CD8-positive, alpha-beta memory T cell (primary cell): ENCODE data around the gene HOOK2. TPM values are rescaled to one million over a fixed set of nuclear protein-coding genes. Genes with fewer than 3 reads are reported as not detected.

Experiments
- CTCF ChIA-PET: fragments of 350-600 bp; sonication (Branson Sonifier 250); formaldehyde crosslinking; loops from one replicate; lab custom pipeline; 2021; ENCODE audit warnings: antibody characterized with exemption; lab: Charles Lee
- POLR2A ChIA-PET: fragments of 350-600 bp; sonication (Branson Sonifier 250); formaldehyde crosslinking; loops from one replicate; lab custom pipeline; 2021; ENCODE audit warnings: antibody characterized with exemption; lab: Charles Lee
- DNase-seq, 5 donors: peaks; one replicate each; pipeline versions ENCODE4 v3.0.0 to v3.0.0-alpha.2; 2020 to 2022; ENCODE audit warnings: mixed read lengths in 1 of 5
- H3K27ac ChIP-seq: one replicate; pipeline ENCODE4 v1.7.0; 2013; ENCODE audit warnings: low read depth, mild to moderate bottlenecking, low read length, moderate library complexity
- H3K27me3 ChIP-seq: 2 replicates; pipeline ENCODE4 v1.7.0; 2013; ENCODE audit warnings: low read length, mild to moderate bottlenecking; ENCODE audit not compliant: insufficient read depth, poor library complexity, severe bottlenecking
- H3K36me3 ChIP-seq: 2 replicates; pipeline ENCODE4 v1.7.0; 2013; ENCODE audit warnings: mild to moderate bottlenecking, low read length, moderate library complexity; ENCODE audit not compliant: insufficient read depth
- H3K4me1 ChIP-seq: 2 replicates; pipeline ENCODE4 v1.7.0; 2013; ENCODE audit warnings: mild to moderate bottlenecking, low read length, moderate library complexity; ENCODE audit not compliant: insufficient read depth
- H3K4me3 ChIP-seq: 2 replicates; pipeline ENCODE4 v1.7.0; 2013; ENCODE audit warnings: mild to moderate bottlenecking, low read length
- H3K9me3 ChIP-seq: 2 replicates; pipeline ENCODE4 v1.7.0; 2013; ENCODE audit warnings: mild to moderate bottlenecking, low read length
- H3K27ac Mint-ChIP-seq, 8 donors: one replicate each; pipeline ENCODE4 v1.8.0; 2020 to 2021; ENCODE audit warnings: mixed read lengths in 8 of 8, mild to moderate bottlenecking in 6 of 8, inconsistent platforms in 3 of 8, moderate library complexity in 3 of 8
- H3K27me3 Mint-ChIP-seq, 2 donors: one replicate each; pipeline ENCODE4 v1.8.0; 2020 to 2021; ENCODE audit warnings: mixed read lengths in 2 of 2, mild to moderate bottlenecking in 1 of 2, moderate library complexity in 1 of 2
- H3K36me3 Mint-ChIP-seq, 3 donors: one replicate each; pipeline ENCODE4 v1.8.0; 2020 to 2021; ENCODE audit warnings: mixed read lengths in 3 of 3, inconsistent platforms in 1 of 3, mild to moderate bottlenecking in 1 of 3
- H3K4me1 Mint-ChIP-seq, 3 donors: one replicate each; pipeline ENCODE4 v1.8.0; 2020 to 2021; ENCODE audit warnings: mixed read lengths in 3 of 3, inconsistent platforms in 1 of 3, mild to moderate bottlenecking in 1 of 3
- H3K4me3 Mint-ChIP-seq, 7 donors: one replicate each; pipeline ENCODE4 v1.8.0; 2020 to 2021; ENCODE audit warnings: mixed read lengths in 7 of 7, mild to moderate bottlenecking in 6 of 7, moderate library complexity in 4 of 7, inconsistent platforms in 2 of 7
- H3K9me3 Mint-ChIP-seq, 5 donors: one replicate each; pipeline ENCODE4 v1.8.0; 2020 to 2022; ENCODE audit warnings: mixed read lengths in 5 of 5, mild to moderate bottlenecking in 3 of 5, moderate library complexity in 2 of 5, inconsistent platforms in 1 of 5
- polyA plus RNA-seq: library from polyadenylated mRNA; unstranded; fragments of 300-500 nt; fragmentation: Illumina TruSeq; gene quantifications from one replicate; pipeline ENCODE4 v1.2.3, GENCODE V29; 2021
- total RNA-seq, 2 experiments: library from RNA; stranded (reverse); gene quantifications; one replicate each; pipeline ENCODE4 v1.2.3, GENCODE V29; 2021

HOOK2 gene
- total and polyA plus RNA-seq, 3 experiments from 2014 or later, result 2.9 to 11.4 (median 9.8) TPM

- Mint-ChIP-seq H3K9me3 (no peaks in the 10 kb centered on the region), H3K27ac (peak overlapping the region in 7 of 8 donors; percentile 96 to 100 (median 98)), H3K4me1 (peaks cover 31 to 43% (median 32%) of the 10 kb centered on the region in 3 donors), H3K4me3 (peak overlapping the region; percentile 77 to 93 (median 85)), H3K27me3 (peaks cover 0 to 2% of the 10 kb centered on the region in 2 donors), H3K36me3 (peaks cover 0 to 1% (median 0%) of the 10 kb centered on the region in 3 donors)
- peak overlapping the region; percentile 84 for H3K27ac ChIP-seq
- H3K9me3 ChIP-seq, result no peaks in the 10 kb centered on the region
- no peaks in the 10 kb centered on the region for H3K27me3 ChIP-seq
- no peaks in the 10 kb centered on the region for H3K36me3 ChIP-seq
- POLR2A ChIA-PET, result interaction anchor here (0.5 to 2.7 kb wide), 7 partner anchors 10 to 231 kb away, joined by 3 to 140 read pairs (median 3); partner anchors contain the start of gene JUNB
- peak in 1 of 5 donors; percentile 98 for DNase-seq
- H3K4me1 ChIP-seq, result peaks cover 70% of the 10 kb centered on the region
- CTCF ChIA-PET, result interaction anchor here (1.6 to 16.3 kb wide), 2 partner anchors 15 to 16 kb away, joined by 6 to 483 read pairs; partner anchors contain the start of genes JUNB, PRDX2 and THSD8
- H3K4me3 ChIP-seq, result peak overlapping the region; percentile 55
These were observed 6.7 kb upstream of the HOOK2 start for GRCh38 chr19:12782174-12782423.

GRCh38 chr19:12779162-12779993, 4.0 kb upstream of the HOOK2 start:
- peak overlapping the region; percentile 39 to 98 (median 83) for H3K27ac Mint-ChIP-seq
- Histone ChIP-seq H3K4me3 (peak overlapping the region; percentile 92), H3K27me3 (no peaks in the 10 kb centered on the region), H3K27ac (peak overlapping the region; percentile 61), H3K9me3 (no peaks in the 10 kb centered on the region), H3K4me1 (peaks cover 57% of the 10 kb centered on the region), H3K36me3 (no peaks in the 10 kb centered on the region)
- peaks cover 32 to 45% (median 34%) of the 10 kb centered on the region in 3 donors for H3K4me1 Mint-ChIP-seq
- no peak for DNase-seq
- CTCF ChIA-PET, result interaction anchor here (0.9 to 16.3 kb wide), 5 partner anchors 8 to 107 kb away, joined by 4 to 483 read pairs (median 35); partner anchors contain the start of genes JUNB, PRDX2 and THSD8
- peaks cover 0 to 2% of the 10 kb centered on the region in 2 donors for H3K27me3 Mint-ChIP-seq
- no peaks in the 10 kb centered on the region for H3K9me3 Mint-ChIP-seq
- H3K36me3 Mint-ChIP-seq, result peaks cover 0 to 1% (median 0%) of the 10 kb centered on the region in 3 donors
- peak overlapping the region; percentile 37 to 86 (median 59) for H3K4me3 Mint-ChIP-seq
- POLR2A ChIA-PET, result interaction anchor here (3.6 kb wide), 1 partner anchor 15 kb away, joined by 167 read pairs; the partner anchor contains the start of gene JUNB

GRCh38 chr19:12778905-12779161, 3.5 kb upstream of the HOOK2 start:
- Histone ChIP-seq H3K36me3 (no peaks in the 10 kb centered on the region), H3K27me3 (no peaks in the 10 kb centered on the region), H3K9me3 (no peaks in the 10 kb centered on the region), H3K4me3 (peak overlapping the region; percentile 92), H3K4me1 (peaks cover 51% of the 10 kb centered on the region), H3K27ac (peak overlapping the region; percentile 61)
- DNase-seq, result no peak
- Mint-ChIP-seq H3K9me3 (no peaks in the 10 kb centered on the region), H3K27ac (peak overlapping the region; percentile 78 to 98 (median 94)), H3K36me3 (peaks cover 0 to 1% (median 0%) of the 10 kb centered on the region in 3 donors), H3K4me1 (peaks cover 32 to 46% (median 34%) of the 10 kb centered on the region in 3 donors), H3K27me3 (peaks cover 0 to 2% of the 10 kb centered on the region in 2 donors), H3K4me3 (peak overlapping the region; percentile 81 to 94 (median 85))
- POLR2A ChIA-PET, result interaction anchor here (0.6 to 3.6 kb wide), 3 partner anchors 10 to 164 kb away, joined by 4 to 167 read pairs (median 10); partner anchors contain the start of gene JUNB
- CTCF ChIA-PET, result interaction anchor here (0.9 to 16.3 kb wide), 5 partner anchors 9 to 107 kb away, joined by 4 to 483 read pairs (median 35); partner anchors contain the start of genes JUNB, PRDX2 and THSD8

GRCh38 chr19:12778017-12778904, 2.9 kb upstream of the HOOK2 start:
- no peaks in the 10 kb centered on the region for H3K36me3 ChIP-seq
- H3K36me3 Mint-ChIP-seq, result peaks cover 0 to 1% (median 0%) of the 10 kb centered on the region in 3 donors
- peaks cover 0 to 2% of the 10 kb centered on the region in 2 donors for H3K27me3 Mint-ChIP-seq
- H3K4me1 ChIP-seq, result peaks cover 46% of the 10 kb centered on the region
- peak overlapping the region; percentile 92 for H3K4me3 ChIP-seq
- POLR2A ChIA-PET, result interaction anchor here (0.6 to 3.6 kb wide), 5 partner anchors 11 to 165 kb away, joined by 3 to 167 read pairs (median 5); partner anchors contain the start of gene JUNB
- peak overlapping the region; percentile 61 for H3K27ac ChIP-seq
- H3K27me3 ChIP-seq, result no peaks in the 10 kb centered on the region
- peak in 3 of 5 donors; percentile 32 to 65 (median 56) for DNase-seq
- H3K9me3 ChIP-seq, result no peaks in the 10 kb centered on the region
- H3K4me1 Mint-ChIP-seq, result peaks cover 27 to 51% (median 30%) of the 10 kb centered on the region in 3 donors
- peak overlapping the region; percentile 81 to 94 (median 85) for H3K4me3 Mint-ChIP-seq
- CTCF ChIA-PET, result interaction anchor here (0.9 to 16.3 kb wide), 8 partner anchors 9 to 106 kb away, joined by 3 to 483 read pairs (median 16); partner anchors contain the start of genes JUNB, PRDX2, RNASEH2A and THSD8
- H3K27ac Mint-ChIP-seq, result peak overlapping the region; percentile 78 to 98 (median 94)
- H3K9me3 Mint-ChIP-seq, result no peaks in the 10 kb centered on the region

- Mint-ChIP-seq H3K27me3 (peaks cover 0 to 2% of the 10 kb centered on the region in 2 donors), H3K36me3 (peaks cover 0 to 1% (median 0%) of the 10 kb centered on the region in 3 donors), H3K4me3 (peak overlapping the region; percentile 81 to 94 (median 85)), H3K4me1 (peaks cover 27 to 51% (median 30%) of the 10 kb centered on the region in 3 donors), H3K27ac (peak overlapping the region; percentile 78 to 98 (median 94)), H3K9me3 (no peaks in the 10 kb centered on the region)
- ChIA-PET CTCF (interaction anchor here (1.0 to 16.3 kb wide), 11 partner anchors 9 to 108 kb away, joined by 3 to 483 read pairs (median 5); partner anchors contain the start of genes JUNB, PRDX2, RNASEH2A and THSD8), POLR2A (interaction anchor here (0.9 to 3.6 kb wide), 4 partner anchors 11 to 21 kb away, joined by 3 to 167 read pairs (median 8); partner anchors contain the start of gene JUNB)
- peak; percentile 74 to 86 (median 78) for DNase-seq
- Histone ChIP-seq H3K36me3 (no peaks in the 10 kb centered on the region), H3K27ac (peak overlapping the region; percentile 61), H3K4me3 (peak overlapping the region; percentile 92), H3K9me3 (no peaks in the 10 kb centered on the region), H3K27me3 (no peaks in the 10 kb centered on the region), H3K4me1 (peaks cover 39% of the 10 kb centered on the region)
These were observed 2.1 kb upstream of the HOOK2 start for GRCh38 chr19:12777217-12778016.

- peak overlapping the region in 3 of 8 donors; percentile 3 to 53 (median 42) for H3K27ac Mint-ChIP-seq
- Histone ChIP-seq H3K27me3 (no peaks in the 10 kb centered on the region), H3K27ac (no peak overlapping the region), H3K36me3 (no peaks in the 10 kb centered on the region), H3K9me3 (no peaks in the 10 kb centered on the region), H3K4me3 (no peak overlapping the region), H3K4me1 (peaks cover 17% of the 10 kb centered on the region)
- CTCF ChIA-PET, result interaction anchor here (0.5 to 16.3 kb wide), 6 partner anchors 9 to 253 kb away, joined by 3 to 483 read pairs (median 16); partner anchors contain the start of genes JUNB, PRDX2 and THSD8
- peaks cover 15 to 28% (median 15%) of the 10 kb centered on the region in 3 donors for H3K4me1 Mint-ChIP-seq
- H3K9me3 Mint-ChIP-seq, result no peaks in the 10 kb centered on the region
- H3K27me3 Mint-ChIP-seq, result no peaks in the 10 kb centered on the region
- no peak for DNase-seq
- peak overlapping the region in 6 of 7 donors; percentile 7 to 67 (median 31) for H3K4me3 Mint-ChIP-seq
- POLR2A ChIA-PET, result interaction anchor here (0.6 kb wide), 1 partner anchor 8 kb away, joined by 3 read pairs; no protein-coding TSS in a partner anchor
- no peaks in the 10 kb centered on the region for H3K36me3 Mint-ChIP-seq
These were observed 1.8 kb downstream of the HOOK2 start for GRCh38 chr19:12773571-12773970.
